Neural progenitor cell (in vitro differentiated cells): ENCODE data around the gene CYGB. TPM values are rescaled to one million over a fixed set of nuclear protein-coding genes. Genes with fewer than 3 reads are reported as not detected.

Experiments used
- DNase-seq: peaks from one replicate; pipeline ENCODE4 v3.0.0-alpha.2; 2016; ENCODE audit warnings: low spot score
- H2AFZ ChIP-seq: fragments of 200-600 bp; sonication (generic); replicated peaks from 2 replicates; pipeline ENCODE4 v1.6.1; 2016; ENCODE audit warnings: antibody characterized with exemption
- H3F3A ChIP-seq: fragments of 200-600 bp; sonication (generic); 2 replicates; pipeline ENCODE4 v1.6.1; 2016; ENCODE audit warnings: antibody characterized with exemption, low read depth
- H3K27ac ChIP-seq: fragments of 200-600 bp; sonication (generic); 2 replicates; pipeline ENCODE4 v1.5.1; 2016; ENCODE audit warnings: mild to moderate bottlenecking
- H3K27me3 ChIP-seq: fragments of 200-600 bp; sonication (generic); 2 replicates; pipeline ENCODE4 v1.6.1; 2016; ENCODE audit warnings: mild to moderate bottlenecking, moderate library complexity
- H3K36me3 ChIP-seq: fragments of 200-600 bp; sonication (generic); 2 replicates; pipeline ENCODE4 v1.5.1; 2016
- H3K4me1 ChIP-seq: fragments of 200-600 bp; sonication (generic); 2 replicates; pipeline ENCODE4 v1.6.1; 2016; ENCODE audit warnings: mixed run types
- H3K4me2 ChIP-seq: fragments of 200-600 bp; sonication (generic); 2 replicates; pipeline ENCODE4 v1.6.1; 2016
- H3K4me3 ChIP-seq: fragments of 200-600 bp; sonication (generic); 2 replicates; pipeline ENCODE4 v1.5.1; 2016
- H3K79me2 ChIP-seq: fragments of 200-600 bp; sonication (generic); 2 replicates; pipeline ENCODE4 v1.6.1; 2016; ENCODE audit warnings: low read depth
- H3K9ac ChIP-seq: fragments of 200-600 bp; sonication (generic); 2 replicates; pipeline ENCODE4 v1.6.1; 2016
- H3K9me3 ChIP-seq: fragments of 200-600 bp; sonication (generic); 2 replicates; pipeline ENCODE4 v1.5.1; 2016; ENCODE audit warnings: low read depth
- H4K20me1 ChIP-seq: fragments of 200-600 bp; sonication (generic); 2 replicates; pipeline ENCODE4 v1.6.1; 2016; ENCODE audit warnings: low read depth
- H3K27ac Mint-ChIP-seq: 3 replicates; pipeline ENCODE4 v1.8.0; 2021; ENCODE audit warnings: mixed read lengths
- H3K27me3 Mint-ChIP-seq: 2 replicates; pipeline ENCODE4 v1.8.0; 2022; ENCODE audit warnings: low read depth, mild to moderate bottlenecking, inconsistent platforms, moderate library complexity, mixed read lengths; ENCODE audit not compliant: insufficient read depth
- H3K36me3 Mint-ChIP-seq: 3 replicates; pipeline ENCODE4 v1.8.0; 2021; ENCODE audit warnings: mixed read lengths
- H3K4me1 Mint-ChIP-seq: 3 replicates; pipeline ENCODE4 v1.8.0; 2021; ENCODE audit warnings: mixed read lengths
- H3K4me3 Mint-ChIP-seq: 3 replicates; pipeline ENCODE4 v1.8.0; 2021; ENCODE audit warnings: mild to moderate bottlenecking, moderate library complexity, mixed read lengths
- H3K9me3 Mint-ChIP-seq: 3 replicates; pipeline ENCODE4 v1.8.0; 2020; ENCODE audit warnings: mixed read lengths
- CTCF ChIP-seq: fragments of 200-600 bp; sonication (generic); IDR thresholded peaks from 2 replicates; pipeline ENCODE4 v1.5.1; 2017; ENCODE audit warnings: antibody characterized with exemption, mild to moderate bottlenecking
- EZH2 ChIP-seq: fragments of 200-600 bp; sonication (generic); IDR thresholded peaks from 2 replicates; pipeline ENCODE4 v1.6.1; 2017; ENCODE audit warnings: antibody characterized with exemption, mild to moderate bottlenecking, moderate library complexity
- EZH2phosphoT487 ChIP-seq: fragments of 200-600 bp; sonication (generic); IDR thresholded peaks from 2 replicates; pipeline ENCODE4 v1.6.1; 2017; ENCODE audit warnings: antibody characterized with exemption
- total RNA-seq: library from RNA; depleted of rRNA; stranded (reverse); fragments of >200 nt; gene quantifications from 2 replicates; pipeline ENCODE4 v1.2.3, GENCODE V29; 2015; ENCODE audit warnings: low replicate concordance

CYGB gene
- total RNA-seq, 1 donor from 2014 or later, result not detected

GRCh38 chr17:76538941-76539570 lies 1.5 kb upstream of the CYGB start:
- H3F3A ChIP-seq, result peaks cover 27% of the 10 kb centered on the region
- Mint-ChIP-seq H3K27me3 (peaks cover 34% of the 10 kb centered on the region), H3K27ac (peak overlapping the region; percentile 66), H3K36me3 (no peaks in the 10 kb centered on the region), H3K9me3 (no peaks in the 10 kb centered on the region), H3K4me3 (peak overlapping the region; percentile 82), H3K4me1 (peaks cover 57% of the 10 kb centered on the region)
- H3K79me2 ChIP-seq, result no peaks in the 10 kb centered on the region
- peak overlapping the region; percentile 85 for H3K4me2 ChIP-seq
- no peaks in the 10 kb centered on the region for H3K9me3 ChIP-seq
- TF ChIP-seq EZH2phosphoT487 (no peak), EZH2 (no peak), CTCF (no peak)
- H4K20me1 ChIP-seq, result peaks cover 3% of the 10 kb centered on the region
- DNase-seq, result no peak
- no peak overlapping the region for H2AFZ ChIP-seq
- no peak overlapping the region for H3K9ac ChIP-seq
- peaks cover 30% of the 10 kb centered on the region for H3K4me1 ChIP-seq
- H3K27ac ChIP-seq, result no peak overlapping the region
- no peak overlapping the region for H3K4me3 ChIP-seq
- no peaks in the 10 kb centered on the region for H3K36me3 ChIP-seq
- H3K27me3 ChIP-seq, result peaks cover 67% of the 10 kb centered on the region

GRCh38 chr17:76538281-76538931 lies 897 bp upstream of the CYGB start:
- peaks cover 63% of the 10 kb centered on the region for H3K27me3 ChIP-seq
- no peaks in the 10 kb centered on the region for H3K79me2 ChIP-seq
- H3K9me3 Mint-ChIP-seq, result no peaks in the 10 kb centered on the region
- H3K4me1 Mint-ChIP-seq, result peaks cover 50% of the 10 kb centered on the region
- H3K4me3 ChIP-seq, result peak overlapping the region; percentile 50
- H3K4me2 ChIP-seq, result peak overlapping the region; percentile 85
- peak; percentile 64 for DNase-seq
- peaks cover 22% of the 10 kb centered on the region for H3F3A ChIP-seq
- peak overlapping the region; percentile 82 for H3K4me3 Mint-ChIP-seq
- H3K27ac ChIP-seq, result no peak overlapping the region
- no peaks in the 10 kb centered on the region for H3K36me3 Mint-ChIP-seq
- peak; percentile 67 for TF ChIP-seq EZH2
- TF ChIP-seq CTCF, result no peak
- TF ChIP-seq EZH2phosphoT487, result peak; percentile 80
- H2AFZ ChIP-seq, result peak overlapping the region; percentile 81
- H3K4me1 ChIP-seq, result peaks cover 24% of the 10 kb centered on the region
- H4K20me1 ChIP-seq, result peaks cover 3% of the 10 kb centered on the region
- peak overlapping the region; percentile 66 for H3K27ac Mint-ChIP-seq
- H3K9ac ChIP-seq, result no peak overlapping the region
- H3K9me3 ChIP-seq, result no peaks in the 10 kb centered on the region
- H3K36me3 ChIP-seq, result no peaks in the 10 kb centered on the region
- peaks cover 32% of the 10 kb centered on the region for H3K27me3 Mint-ChIP-seq

GRCh38 chr17:76537288-76537577 lies 276 bp downstream of the CYGB start:
- peaks cover 63% of the 10 kb centered on the region for H3K27me3 ChIP-seq
- H3K9me3 Mint-ChIP-seq, result no peaks in the 10 kb centered on the region
- TF ChIP-seq EZH2phosphoT487 (peak; percentile 83), CTCF (no peak), EZH2 (peak; percentile 84)

More at GRCh38 chr17:76537288-76537577, 276 bp downstream of the CYGB start:
- Mint-ChIP-seq H3K4me1 (peaks cover 46% of the 10 kb centered on the region), H3K27ac (no peak overlapping the region), H3K36me3 (no peaks in the 10 kb centered on the region), H3K4me3 (no peak overlapping the region), H3K27me3 (peaks cover 36% of the 10 kb centered on the region)
- peaks cover 22% of the 10 kb centered on the region for H3F3A ChIP-seq
- H3K27ac ChIP-seq, result no peak overlapping the region
- H3K79me2 ChIP-seq, result no peaks in the 10 kb centered on the region
- peak overlapping the region; percentile 85 for H3K4me2 ChIP-seq
- H3K9me3 ChIP-seq, result no peaks in the 10 kb centered on the region
- no peaks in the 10 kb centered on the region for H3K36me3 ChIP-seq
- H3K9ac ChIP-seq, result no peak overlapping the region
- peaks cover 3% of the 10 kb centered on the region for H4K20me1 ChIP-seq
- no peak for DNase-seq
- peaks cover 19% of the 10 kb centered on the region for H3K4me1 ChIP-seq
- H2AFZ ChIP-seq, result peak overlapping the region; percentile 50
- H3K4me3 ChIP-seq, result peak overlapping the region; percentile 50
